NCI-H2227 (cell line): ENCODE results near the gene ATP6AP1.

Experiments
- DNase-seq: peaks from one replicate; lab custom pipeline; 2025; ENCODE audit not compliant: unreplicated experiment; lab: John Stamatoyannopoulos, UW

The ATP6AP1 gene

DNA sequence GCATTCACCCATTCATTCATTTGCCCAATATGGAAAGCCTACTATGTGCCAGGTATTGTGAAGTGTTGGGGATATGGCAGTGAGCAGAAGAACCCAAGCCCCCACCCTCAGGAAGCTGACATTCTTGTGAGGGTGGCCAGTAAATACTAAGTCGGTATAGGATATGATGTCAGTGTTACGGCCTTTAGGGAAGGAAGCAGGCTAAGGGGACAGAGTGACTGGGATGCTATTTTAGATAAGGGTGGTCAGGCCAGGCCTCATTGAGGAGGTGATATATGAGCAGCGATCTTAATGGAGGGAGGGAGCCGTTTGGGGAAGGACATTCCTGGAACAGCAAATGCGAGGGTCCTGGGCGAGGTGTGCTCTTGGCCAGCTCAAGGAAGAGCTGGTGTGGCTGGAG lies 2.0 kb downstream of the ATP6AP1 start:
- DNase-seq = no peak

DNA sequence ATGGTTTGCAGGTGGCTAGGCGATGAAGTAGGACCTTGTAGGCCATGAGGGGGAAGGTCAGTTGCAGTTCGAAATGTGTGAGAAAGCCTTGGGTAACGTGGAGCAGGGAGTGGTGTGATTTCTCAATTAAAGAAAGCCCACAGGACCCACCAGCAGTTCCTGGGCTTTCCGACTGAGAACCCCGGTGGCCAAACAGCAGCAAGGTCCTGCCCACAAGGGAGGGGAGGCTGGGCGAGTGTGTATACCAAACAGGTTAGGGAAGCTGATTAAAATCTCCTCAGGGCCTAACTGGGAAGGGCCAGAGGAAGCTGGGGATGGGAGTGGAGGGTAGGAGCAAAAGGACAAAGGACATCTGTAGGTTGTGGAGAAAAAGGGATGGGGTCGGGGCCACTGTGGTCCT lies 2.4 kb downstream of the ATP6AP1 start:
- DNase-seq = no peak

DNA sequence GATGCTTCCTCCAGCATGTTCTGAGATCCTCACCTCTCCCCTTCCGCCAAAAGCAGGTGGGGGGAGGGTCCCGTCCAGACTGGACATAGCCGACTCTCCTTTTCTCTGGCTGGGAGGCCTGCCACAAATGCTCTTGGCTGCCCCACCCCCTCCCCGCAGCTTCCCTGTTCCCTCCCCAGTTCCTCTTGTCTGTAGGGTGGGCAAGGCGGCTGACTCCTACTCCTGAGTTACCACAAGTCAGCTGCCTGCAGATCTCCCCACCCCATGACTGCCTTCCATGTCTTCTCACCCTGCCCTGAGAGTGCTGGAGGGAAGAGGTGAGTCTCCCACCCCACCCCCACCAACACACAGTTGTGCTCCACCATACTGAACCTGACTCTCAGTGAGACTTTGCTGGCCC lies 2.9 kb downstream of the ATP6AP1 start:
- no peak for DNase-seq

DNA sequence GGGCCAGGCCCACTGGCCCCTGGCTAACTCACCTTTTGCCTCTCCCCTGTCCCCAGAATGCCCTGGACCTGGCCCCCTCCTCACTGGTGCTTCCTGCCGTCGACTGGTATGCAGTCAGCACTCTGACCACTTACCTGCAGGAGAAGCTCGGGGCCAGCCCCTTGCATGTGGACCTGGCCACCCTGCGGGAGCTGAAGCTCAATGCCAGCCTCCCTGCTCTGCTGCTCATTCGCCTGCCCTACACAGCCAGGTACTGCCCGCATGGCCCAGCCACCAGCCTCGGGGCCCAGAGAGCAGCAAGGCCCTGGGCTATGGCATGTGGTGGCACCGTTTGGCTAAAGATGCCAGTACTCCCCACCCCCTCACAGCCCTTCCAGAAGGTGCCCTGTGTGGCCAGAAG lies 3.7 kb downstream of the ATP6AP1 start:
- no peak for DNase-seq

DNA sequence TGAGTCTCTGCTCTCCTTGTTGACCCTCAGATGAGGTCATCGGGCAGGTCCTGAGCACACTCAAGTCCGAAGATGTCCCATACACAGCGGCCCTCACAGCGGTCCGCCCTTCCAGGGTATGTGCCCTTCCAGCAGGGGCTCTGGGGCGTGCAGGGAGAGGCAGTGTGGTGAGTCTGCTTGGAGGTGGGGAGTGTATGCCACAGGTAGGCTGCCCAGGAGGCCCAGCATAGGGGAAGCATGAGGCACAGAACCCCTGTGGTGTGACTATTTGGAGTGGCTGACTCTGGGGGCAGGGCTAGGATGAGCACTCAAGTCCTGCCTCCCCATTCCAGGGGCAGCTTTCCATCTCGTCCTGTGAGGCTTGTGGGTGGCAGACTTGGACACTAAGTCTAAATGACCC lies 5.1 kb downstream of the ATP6AP1 start:
- DNase-seq = no peak

DNA sequence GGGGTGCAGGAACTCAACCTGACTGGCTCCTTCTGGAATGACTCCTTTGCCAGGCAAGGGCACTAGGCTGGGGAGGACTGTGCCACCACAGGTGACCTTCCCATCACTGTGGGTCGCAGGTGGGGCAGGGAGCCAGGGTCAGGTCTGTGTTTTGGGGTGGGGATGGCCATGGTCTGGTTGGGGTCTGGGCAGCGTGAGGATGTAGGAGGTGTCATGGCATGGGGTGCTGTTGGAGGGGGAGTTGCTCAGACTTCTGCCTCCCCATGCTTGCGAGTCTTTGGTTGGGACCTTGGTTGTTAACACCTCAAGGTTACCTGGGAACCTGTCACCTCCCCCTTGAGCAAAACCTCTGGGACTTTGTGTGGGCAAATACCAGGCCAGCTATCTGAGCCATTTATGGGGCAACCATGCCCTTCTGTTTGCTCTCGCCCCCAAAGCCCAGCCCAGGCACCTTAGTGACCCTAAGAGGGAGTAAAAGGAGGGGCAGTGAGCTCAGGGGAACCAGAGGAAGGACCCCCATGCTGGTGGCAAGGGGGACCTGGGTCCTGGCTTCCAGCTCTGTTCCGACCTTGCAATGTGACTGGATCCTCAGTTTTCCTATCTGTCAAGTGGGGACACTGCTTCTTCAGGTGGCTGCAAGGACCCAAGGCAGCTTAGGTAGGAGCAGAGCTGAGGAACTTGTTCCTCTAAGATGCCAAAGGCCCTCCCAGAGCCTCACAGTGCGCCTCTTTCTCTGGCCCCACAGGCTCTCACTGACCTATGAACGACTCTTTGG lies 6.1 kb downstream of the ATP6AP1 start:
- DNase-seq = no peak

DNA sequence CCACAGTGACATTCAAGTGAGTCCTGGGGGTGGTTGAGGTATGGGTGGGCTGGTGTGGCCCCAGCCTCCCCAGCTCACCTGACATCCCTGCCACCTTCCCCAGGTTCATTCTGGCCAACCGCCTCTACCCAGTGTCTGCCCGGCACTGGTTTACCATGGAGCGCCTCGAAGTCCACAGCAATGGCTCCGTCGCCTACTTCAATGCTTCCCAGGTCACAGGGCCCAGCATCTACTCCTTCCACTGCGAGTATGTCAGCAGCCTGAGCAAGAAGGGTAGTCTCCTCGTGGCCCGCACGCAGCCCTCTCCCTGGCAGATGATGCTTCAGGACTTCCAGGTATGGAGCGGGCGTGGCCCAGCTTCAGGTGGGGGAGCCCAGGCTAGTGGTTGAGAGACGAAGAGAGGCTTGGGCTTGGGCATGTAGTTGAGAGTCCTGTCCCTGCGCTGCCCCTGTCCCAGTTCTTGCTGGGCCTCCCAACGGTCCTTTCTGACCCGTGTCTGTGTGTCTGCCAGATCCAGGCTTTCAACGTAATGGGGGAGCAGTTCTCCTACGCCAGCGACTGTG lies 6.8 kb downstream of the ATP6AP1 start:
- no peak for DNase-seq

DNA sequence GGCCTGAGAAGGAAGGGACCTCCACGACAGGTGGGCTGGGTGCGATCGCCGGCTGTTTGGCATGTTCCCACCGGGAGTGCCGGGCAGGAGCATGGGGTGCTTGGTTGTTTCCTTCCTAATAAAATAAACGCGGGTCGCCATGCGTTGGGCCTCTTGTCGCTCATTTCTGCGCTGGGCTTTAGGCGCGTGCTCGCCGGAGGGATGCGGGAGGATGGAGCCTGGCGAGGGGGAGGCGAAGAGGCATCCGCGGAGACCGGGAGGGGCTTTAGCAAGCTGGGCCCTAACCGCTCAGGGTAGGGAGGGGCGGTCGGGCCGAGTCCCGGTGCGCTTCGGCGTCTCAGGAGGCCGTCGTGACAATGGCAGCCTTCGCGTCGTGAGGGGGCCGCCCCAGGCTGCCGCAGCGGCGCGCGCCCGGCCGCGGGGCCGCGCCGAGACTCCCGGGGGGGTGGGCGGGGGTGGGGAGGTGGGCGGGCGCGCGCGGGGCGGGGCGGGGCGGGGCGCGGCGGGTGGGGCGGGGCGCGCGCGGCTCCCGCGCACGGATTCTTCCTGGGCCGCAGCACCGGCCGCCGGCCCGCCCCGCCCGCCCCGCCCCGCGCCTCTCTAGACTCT lies 8.0 kb downstream of the ATP6AP1 start:
- peak; percentile 73 for DNase-seq

DNA sequence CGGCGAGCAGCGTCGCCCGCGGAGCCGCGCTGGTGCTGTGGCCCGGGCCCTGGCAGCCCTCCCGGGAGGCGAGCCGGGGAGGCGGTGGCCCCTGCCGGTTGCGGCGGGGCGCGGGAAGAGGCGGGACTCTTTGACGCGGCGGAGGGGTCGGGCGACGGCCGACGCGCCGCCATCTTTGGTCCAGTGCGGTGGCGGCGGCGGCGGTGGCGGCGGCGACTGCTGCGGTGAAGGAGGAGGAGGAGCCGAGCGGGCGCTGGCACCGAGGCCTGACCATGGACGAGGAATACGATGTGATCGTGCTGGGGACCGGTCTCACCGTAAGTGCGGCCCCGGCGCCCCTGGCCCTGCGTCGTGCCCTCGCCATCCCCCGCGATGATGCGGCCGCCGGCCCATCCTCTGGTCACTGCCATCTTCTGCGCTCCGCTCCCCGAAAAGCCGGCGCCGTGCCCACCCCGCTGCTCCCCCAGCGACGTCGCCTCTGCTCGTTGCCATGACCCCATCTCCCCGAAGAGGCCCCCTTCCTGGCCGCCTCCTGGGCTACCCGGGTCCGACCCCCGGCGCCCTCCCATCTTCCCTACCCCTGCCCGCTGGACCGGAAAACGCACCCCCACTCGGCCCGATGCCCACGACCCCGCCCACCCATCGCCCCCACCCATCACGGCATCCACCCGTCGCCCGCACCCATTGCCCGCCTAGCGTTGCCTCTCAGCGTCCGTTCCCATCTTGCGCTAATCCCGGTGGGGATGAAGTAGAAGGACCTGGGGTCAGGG lies 8.7 kb downstream of the ATP6AP1 start, which contains the start of gene GDI1:
GDI1 (plus strand) TSS at position 172 of the 770 bp plus-strand sequence; CDS start at position 273, 101 bp downstream.
- DNase-seq = peak; percentile 73

DNA sequence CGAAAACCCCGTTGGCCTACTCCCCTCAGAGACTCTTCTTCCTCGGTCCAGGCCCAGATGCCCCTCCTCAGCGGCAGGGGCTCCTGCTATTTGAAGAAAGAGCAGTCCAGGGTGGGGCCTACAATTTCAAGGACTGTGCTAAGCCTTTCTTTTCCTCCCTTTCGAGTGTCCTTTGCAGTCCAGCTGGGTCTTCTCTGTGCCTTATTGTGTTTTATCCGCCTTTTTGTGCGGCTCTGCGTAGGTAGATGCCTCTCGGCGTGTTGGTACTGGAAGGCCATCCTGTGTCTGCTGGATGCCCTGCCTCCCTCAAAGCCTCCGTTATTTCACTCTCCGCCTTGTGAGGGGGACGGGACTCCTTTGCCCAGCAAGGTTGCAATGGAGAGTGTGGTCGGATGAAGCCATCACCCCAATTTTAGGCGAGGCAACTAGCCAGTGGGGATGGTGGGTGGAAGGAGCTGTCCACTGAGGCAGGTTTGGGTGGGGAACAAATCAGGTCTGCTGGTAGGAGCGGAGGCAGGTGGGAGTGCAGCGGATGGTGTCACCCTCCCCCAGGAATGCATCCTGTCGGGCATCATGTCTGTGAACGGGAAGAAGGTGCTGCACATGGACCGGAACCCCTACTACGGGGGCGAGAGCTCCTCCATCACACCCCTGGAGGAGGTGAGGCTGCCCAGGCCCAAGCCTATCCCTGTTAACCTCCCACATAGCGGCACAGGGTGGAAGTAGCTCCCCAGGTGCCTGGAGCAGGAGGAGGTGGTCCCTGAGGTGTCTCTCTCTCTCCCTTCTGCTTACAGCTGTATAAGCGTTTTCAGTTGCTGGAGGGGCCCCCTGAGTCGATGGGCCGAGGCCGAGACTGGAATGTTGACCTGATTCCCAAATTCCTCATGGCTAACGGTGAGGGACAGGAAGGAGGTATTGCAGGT lies 9.8 kb downstream of the ATP6AP1 start:
- DNase-seq = no peak

DNA sequence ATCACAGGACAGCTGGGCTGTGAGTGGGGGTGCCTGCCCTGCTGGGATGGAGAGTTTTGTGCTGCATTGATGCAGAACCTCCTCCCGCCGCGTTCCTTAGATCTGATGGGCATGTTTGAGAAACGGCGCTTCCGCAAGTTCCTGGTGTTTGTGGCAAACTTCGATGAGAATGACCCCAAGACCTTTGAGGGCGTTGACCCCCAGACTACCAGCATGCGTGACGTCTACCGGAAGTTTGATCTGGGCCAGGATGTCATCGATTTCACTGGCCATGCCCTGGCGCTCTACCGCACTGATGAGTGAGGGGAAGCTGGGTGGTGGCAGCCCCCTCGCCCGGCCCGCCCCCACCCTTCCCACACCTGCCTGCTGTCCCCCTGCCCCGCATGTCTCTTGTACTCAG lies 11.4 kb downstream of the ATP6AP1 start:
- DNase-seq = no peak

DNA sequence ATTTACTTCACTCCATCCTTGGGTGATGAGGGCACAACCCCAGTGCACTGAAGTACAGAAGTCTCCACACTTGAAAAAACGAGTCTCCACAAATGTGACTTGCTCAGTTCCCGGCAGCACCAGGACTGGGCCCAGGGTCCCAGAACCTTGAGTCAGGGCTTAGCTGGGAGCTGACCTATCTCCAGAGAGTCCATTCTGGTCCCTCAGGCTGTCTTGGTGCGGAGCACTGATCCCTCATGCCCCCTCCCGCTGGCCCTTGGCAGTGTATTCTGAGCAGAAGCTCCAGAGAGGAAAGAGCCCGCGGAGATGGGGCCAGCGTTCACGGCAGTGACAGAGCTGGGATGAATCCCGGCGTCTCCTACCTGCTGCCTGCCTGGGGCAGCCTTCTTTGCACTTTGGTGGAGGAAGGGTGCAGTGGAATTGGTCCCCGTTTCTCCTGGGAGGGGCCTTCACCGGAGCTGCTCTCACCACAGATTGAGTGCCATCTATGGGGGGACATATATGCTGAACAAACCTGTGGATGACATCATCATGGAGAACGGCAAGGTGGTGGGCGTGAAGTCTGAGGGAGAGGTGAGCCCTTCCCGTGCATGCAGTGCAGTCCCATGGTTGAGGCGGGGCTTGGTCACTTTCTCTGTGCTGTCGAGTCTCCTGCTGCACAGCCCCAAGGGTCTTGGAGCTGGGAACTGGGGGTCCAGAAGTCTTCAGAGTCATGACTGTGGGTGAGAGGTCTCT lies 12.3 kb downstream of the ATP6AP1 start:
- DNase-seq = no peak

DNA sequence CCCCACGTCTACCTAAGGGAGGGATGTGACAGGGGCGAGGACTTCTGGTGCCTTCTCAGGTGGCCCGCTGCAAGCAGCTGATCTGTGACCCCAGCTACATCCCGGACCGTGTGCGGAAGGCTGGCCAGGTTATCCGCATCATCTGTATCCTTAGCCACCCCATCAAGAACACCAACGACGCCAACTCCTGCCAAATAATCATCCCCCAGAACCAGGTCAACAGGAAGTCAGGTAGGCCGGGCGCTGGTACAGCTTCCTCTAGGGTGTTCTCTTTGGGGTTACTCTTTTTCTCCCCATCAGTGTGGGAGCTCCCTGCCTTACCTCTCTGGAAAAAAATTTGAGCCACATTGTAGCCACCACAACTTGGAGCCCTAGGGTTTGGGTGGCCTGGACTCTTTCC lies 13.1 kb downstream of the ATP6AP1 start:
- no peak for DNase-seq

DNA sequence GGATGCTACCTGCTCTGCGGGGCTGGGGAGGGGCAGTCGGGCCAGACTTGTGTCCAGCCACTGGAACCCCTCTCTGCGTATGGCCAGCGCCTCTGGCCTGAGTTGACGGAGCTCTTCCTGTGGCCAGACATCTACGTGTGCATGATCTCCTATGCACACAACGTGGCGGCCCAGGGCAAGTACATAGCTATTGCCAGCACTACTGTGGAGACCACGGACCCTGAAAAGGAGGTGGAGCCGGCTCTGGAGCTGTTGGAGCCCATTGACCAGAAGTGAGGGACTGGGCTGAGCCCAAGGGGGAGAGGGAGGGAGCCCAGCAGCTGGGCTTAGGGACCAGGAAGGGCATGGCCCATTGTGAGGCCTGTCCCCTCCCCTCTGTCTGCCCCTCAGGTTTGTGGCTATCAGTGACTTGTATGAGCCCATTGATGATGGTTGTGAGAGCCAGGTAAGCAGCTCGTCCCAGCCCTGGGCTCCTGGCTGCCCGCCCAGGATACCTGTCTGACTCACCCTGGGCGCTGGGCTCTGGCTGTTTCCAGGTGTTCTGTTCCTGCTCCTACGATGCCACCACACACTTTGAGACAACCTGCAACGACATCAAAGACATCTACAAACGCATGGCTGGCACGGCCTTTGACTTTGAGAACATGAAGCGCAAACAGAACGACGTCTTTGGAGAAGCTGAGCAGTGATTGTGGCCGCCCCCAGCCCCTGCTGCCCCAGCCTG lies 13.7 kb downstream of the ATP6AP1 start:
- no peak for DNase-seq

DNA sequence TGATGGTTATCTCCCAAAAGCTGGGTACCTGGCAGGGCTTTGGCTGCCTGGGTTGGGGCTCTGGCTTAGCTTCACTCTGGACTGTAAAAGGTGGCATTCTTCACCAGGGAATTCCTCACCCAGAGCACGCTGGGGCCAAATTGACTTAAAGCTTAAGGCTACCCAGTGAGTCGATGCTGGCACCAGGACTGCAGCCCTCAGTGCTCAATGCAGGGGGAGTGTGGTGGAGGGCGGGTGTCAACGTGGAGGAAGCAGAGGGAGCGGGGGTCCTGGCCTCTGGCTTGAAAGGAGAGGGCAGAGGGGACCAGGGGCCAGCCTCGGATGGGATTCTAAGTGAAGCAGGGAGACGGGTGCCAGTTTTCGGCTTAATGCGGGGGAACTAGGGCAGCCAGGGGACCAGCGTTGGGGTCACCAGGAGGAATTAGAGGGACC lies 15.0 kb downstream of the ATP6AP1 start:
- DNase-seq = peak; percentile 24

DNA sequence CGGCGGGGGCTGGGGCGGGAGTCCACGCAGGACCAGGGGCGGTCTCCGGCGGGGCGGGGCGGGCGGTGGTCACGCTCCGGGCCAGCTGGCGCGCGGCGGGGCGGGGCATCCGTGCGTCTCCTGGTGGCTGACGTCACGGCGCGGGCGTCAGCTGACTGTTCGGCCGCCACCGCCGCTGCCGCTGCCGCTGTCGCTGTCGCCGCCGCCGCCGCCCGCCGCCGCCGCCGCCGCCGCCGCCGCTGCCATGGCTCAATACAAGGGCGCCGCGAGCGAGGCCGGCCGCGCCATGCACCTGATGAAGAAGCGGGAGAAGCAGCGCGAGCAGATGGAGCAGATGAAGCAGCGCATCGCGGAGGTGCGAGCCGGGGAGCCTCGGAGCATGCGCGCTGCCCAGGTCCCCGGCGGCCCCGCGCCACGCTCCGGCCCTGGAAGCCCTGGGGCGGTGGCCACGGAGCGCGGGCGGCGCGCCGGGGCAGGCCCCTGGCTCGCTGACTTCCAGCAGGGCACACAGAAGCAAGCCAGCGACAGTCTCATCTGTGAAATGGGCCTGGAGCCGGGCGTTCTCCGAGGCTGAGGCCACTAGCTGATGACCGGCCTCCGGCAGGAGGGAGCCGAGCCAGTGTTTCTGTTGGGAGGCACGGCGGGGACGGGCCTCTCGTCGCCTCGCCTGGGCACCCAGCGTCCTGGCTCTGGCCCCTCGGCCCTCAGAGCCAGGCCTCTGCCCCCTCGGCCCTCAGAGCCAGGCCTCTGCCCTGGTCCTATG lies 15.7 kb downstream of the ATP6AP1 start, which contains the start of gene FAM50A:
FAM50A (plus strand) TSS at position 150 of the 763 bp plus-strand sequence; CDS start at position 245, 95 bp downstream.
- DNase-seq = peak; percentile 82

DNA sequence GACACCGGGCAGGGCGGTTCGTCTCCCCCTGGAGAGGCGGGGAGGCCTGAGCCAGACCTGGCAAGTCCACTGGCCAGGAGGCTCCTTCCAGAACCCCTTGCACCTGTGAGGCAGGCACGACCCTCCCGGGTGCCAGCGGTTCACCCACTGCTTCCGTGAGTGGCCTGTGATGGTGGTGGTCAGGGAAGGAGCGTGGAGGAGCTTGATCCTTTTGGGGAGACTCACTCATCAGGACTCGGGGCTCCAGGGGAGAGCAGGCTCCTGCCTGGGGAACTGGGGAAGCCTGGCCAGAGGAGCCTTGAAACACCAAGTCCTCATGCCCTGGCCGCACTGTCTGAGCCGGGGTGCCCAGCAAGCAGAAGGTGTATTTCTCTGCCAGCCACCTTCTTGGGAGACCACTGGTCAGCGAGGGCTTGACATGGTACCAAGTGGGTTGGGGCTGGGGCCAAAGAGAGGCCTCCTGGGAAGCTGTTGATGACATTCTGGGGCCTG lies 16.3 kb downstream of the ATP6AP1 start:
- no peak for DNase-seq

DNA sequence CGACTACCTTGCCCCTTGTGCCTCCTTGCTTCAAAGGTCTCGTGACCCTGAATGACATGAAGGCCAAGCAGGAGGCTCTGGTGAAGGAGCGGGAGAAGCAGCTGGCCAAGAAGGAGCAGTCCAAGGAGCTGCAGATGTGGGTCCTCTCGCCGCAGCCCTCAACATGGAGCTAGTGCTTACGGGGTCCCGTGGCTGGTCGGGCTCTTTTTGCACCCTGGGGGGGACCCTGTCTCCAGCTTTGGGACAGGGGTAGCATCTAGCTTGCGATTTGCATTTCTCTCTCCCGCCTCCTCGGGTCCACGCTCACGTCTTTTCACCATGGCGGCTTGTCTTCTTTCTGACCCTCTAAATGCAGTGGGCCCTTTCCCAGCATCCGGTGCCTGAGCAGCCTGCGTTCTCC lies 17.3 kb downstream of the ATP6AP1 start:
- no peak for DNase-seq
